Activated CD4-positive, alpha-beta T cell treated with anti-CD3 and anti-CD28 coated beads for 36 hours (primary cell): Measurements from ENCODE around the gene MTRF1L. TPM values are rescaled to one million over a fixed set of nuclear protein-coding genes. Genes with fewer than 3 reads are reported as not detected.
A peak's percentile ranks its signal among the peaks of the same experiment; 100 is the strongest.

Experiments used
- ATAC-seq: fragments of 200-7000 bp; cut with Tn5 transposase; one replicate; pipeline ENCODE4 v1.10.0; 2021; ENCODE audit warnings: mild to moderate bottlenecking, moderate library complexity
- CTCF ChIA-PET: fragments of 350-600 bp; sonication (Branson Sonifier 250); formaldehyde crosslinking; loops from one replicate; lab custom pipeline; 2021; ENCODE audit warnings: antibody characterized with exemption; lab: Charles Lee
- POLR2A ChIA-PET: fragments of 350-600 bp; sonication (Branson Sonifier 250); formaldehyde crosslinking; loops from one replicate; lab custom pipeline; 2021; ENCODE audit warnings: antibody characterized with exemption, inconsistent platforms; lab: Charles Lee
- DNase-seq: peaks from one replicate; pipeline ENCODE4 v3.0.0-alpha.2; 2020
- H3K27ac Mint-ChIP-seq: one replicate; pipeline ENCODE4 v1.8.0; 2021; ENCODE audit warnings: mixed read lengths
- H3K27me3 Mint-ChIP-seq: one replicate; pipeline ENCODE4 v1.8.0; 2021; ENCODE audit warnings: mixed read lengths
- H3K36me3 Mint-ChIP-seq: one replicate; pipeline ENCODE4 v1.8.0; 2021; ENCODE audit warnings: low read depth, mixed read lengths
- H3K4me1 Mint-ChIP-seq: one replicate; pipeline ENCODE4 v1.8.0; 2021; ENCODE audit warnings: mixed read lengths
- H3K4me3 Mint-ChIP-seq: one replicate; pipeline ENCODE4 v1.8.0; 2021; ENCODE audit warnings: mild to moderate bottlenecking, moderate library complexity, mixed read lengths
- H3K9me3 Mint-ChIP-seq: one replicate; pipeline ENCODE4 v1.8.0; 2021; ENCODE audit warnings: low read depth, mixed read lengths
- intact Hi-C, 2 experiments: fragments of 100-400 bp; cut with DNase I in 1 of 2; cut with micrococcal nuclease in 1 of 2; formaldehyde crosslinking; loops; one replicate each; pipeline versions ENCODE4 v1.14.2 to v1.15.1; 2022 to 2024; cut with DNase I, micrococcal nuclease
- total RNA-seq, 2 experiments: library from RNA; stranded (reverse); gene quantifications; one replicate each; pipeline ENCODE4 v1.2.3, GENCODE V29; 2021

Gene MTRF1L
- total RNA-seq, 2 experiments from 2014 or later: 16.8 to 19.9 TPM

DNA sequence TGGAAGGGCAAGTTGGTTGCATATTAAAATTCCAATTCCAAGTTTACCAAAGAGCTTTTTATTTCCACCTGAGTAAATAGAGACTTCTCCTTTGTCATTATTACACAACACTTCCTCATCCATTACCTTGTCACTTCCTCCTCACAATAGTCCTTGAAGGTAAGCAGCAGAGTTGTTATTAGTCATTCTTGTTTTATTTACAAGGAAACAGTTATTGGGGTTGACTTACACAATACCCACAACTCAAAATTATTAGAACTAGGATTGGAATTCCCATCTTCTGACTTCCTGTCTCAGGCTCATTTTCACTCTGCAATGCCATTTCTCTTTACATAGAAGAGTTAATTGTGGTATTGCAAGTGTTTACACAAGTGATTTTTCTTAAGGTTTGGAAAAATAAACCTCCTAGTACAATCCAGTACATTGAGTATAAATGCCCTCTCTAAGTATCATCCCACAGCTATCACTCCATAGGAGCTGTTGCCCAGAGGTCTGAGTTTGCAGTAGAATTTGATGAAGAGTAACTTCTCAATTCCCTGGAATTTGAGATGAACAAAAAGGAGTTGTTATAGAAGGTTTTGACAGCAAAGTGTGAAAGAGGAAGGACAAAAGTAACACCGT is 28.9 kb upstream of the MTRF1L start:
- intact Hi-C loops: loop anchor here (5.0 kb wide), 2 partner anchors 281 to 481 kb away; no protein-coding TSS in a partner anchor
- H3K4me1 Mint-ChIP-seq: no peaks in the 10 kb centered on the region
- no peak overlapping the region for H3K27ac Mint-ChIP-seq
- no peaks in the 10 kb centered on the region for H3K9me3 Mint-ChIP-seq
- H3K27me3 Mint-ChIP-seq: peaks cover 20% of the 10 kb centered on the region
- no peak for DNase-seq
- ChIA-PET CTCF (interaction anchor here (0.7 to 1.1 kb wide), 3 partner anchors 20 to 618 kb away, joined by 3 to 5 read pairs (median 3); no protein-coding TSS in a partner anchor), POLR2A (no interaction called here)
- H3K4me3 Mint-ChIP-seq: no peak overlapping the region
- no peak for ATAC-seq
- no peaks in the 10 kb centered on the region for H3K36me3 Mint-ChIP-seq

DNA sequence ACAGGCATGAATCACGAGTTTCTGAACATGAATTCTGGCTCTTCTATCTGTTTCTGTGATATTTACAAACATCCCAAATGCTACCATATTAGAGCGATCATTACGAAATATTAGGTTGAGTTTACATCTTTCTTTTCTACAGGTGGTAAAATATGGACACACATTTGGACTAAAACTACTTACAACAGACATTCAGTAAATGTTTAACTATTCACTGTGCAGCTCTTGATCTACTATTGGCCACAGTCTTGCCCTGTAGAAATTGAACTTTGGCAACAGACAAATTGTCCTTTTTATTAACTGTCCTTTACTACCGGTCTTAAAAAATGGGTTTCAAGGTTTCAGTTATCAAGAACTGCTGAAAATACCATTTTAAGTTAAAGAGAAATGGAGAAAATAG is 26.5 kb upstream of the MTRF1L start:
- Mint-ChIP-seq H3K27me3 (peaks cover 25% of the 10 kb centered on the region), H3K36me3 (no peaks in the 10 kb centered on the region), H3K27ac (no peak overlapping the region), H3K4me3 (no peak overlapping the region), H3K9me3 (no peaks in the 10 kb centered on the region), H3K4me1 (no peaks in the 10 kb centered on the region)
- ATAC-seq: no peak
- no peak for DNase-seq
- CTCF ChIA-PET: interaction anchor here (1.0 kb wide), 1 partner anchor 1288 kb away, joined by 4 read pairs; no protein-coding TSS in a partner anchor
- POLR2A ChIA-PET: no interaction called here
- intact Hi-C loops: loop anchor here in 1 of 2 experiments (10.0 kb wide), 1 partner anchor 544 kb away; no protein-coding TSS in a partner anchor

DNA sequence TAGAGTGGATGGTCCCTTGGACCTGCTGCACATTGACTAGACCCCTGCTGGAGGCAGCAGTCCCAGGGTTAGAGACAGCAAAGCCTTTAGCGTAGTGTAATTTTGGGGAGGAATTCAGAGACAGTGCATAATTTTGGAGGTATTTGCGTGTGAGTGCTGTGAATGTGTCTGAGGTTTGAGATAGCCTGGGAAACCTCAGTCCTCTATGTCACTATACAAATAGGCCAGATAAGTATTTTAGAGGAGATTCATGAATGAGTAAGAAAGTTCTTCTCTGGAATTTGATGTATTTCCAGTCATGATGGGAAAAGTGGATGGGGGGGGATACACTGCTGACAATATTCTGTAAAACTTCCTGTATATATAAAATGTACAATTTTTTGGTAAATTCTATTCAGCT is 25.8 kb upstream of the MTRF1L start:
- intact Hi-C loops: loop anchor here in 1 of 2 experiments (10.0 kb wide), 1 partner anchor 543 kb away; no protein-coding TSS in a partner anchor
- Mint-ChIP-seq H3K27ac (no peak overlapping the region), H3K4me3 (no peak overlapping the region), H3K9me3 (no peaks in the 10 kb centered on the region), H3K36me3 (no peaks in the 10 kb centered on the region), H3K4me1 (no peaks in the 10 kb centered on the region), H3K27me3 (peaks cover 25% of the 10 kb centered on the region)
- DNase-seq (no peak), ATAC-seq (no peak)
- ChIA-PET CTCF (interaction anchor here (0.6 to 1.0 kb wide), 2 partner anchors 174 to 1289 kb away, joined by 3 to 4 read pairs; no protein-coding TSS in a partner anchor), POLR2A (no interaction called here)

DNA sequence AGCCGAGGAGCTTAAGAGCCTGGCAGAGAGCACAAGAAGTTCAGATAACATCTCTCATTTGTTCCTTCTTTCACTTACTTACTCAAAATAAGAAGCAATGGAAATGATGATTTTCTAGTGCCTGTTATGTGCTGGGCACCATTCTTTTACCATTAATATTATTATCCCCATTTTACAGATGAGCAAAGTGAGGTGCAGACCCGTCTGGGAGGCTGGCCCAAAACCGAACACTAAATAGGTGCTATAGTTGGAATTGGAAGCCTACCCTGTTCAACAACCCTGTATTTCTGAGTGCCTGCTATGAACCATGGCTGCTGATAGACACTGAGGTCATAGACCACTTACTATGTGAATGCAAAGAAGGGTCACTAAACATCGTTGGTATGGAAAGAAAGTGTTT is 25.0 kb upstream of the MTRF1L start:
- no peak for ATAC-seq
- POLR2A ChIA-PET: no interaction called here
- peaks cover 25% of the 10 kb centered on the region for H3K27me3 Mint-ChIP-seq
- intact Hi-C loops: loop anchor here in 1 of 2 experiments (10.0 kb wide), 1 partner anchor 543 kb away; no protein-coding TSS in a partner anchor
- no peak for DNase-seq
- CTCF ChIA-PET: interaction anchor here (1.5 kb wide), 1 partner anchor 80 kb away, joined by 4 read pairs; no protein-coding TSS in a partner anchor
- H3K4me1 Mint-ChIP-seq: no peaks in the 10 kb centered on the region
- no peaks in the 10 kb centered on the region for H3K9me3 Mint-ChIP-seq
- H3K27ac Mint-ChIP-seq: no peak overlapping the region
- no peak overlapping the region for H3K4me3 Mint-ChIP-seq
- H3K36me3 Mint-ChIP-seq: no peaks in the 10 kb centered on the region

DNA sequence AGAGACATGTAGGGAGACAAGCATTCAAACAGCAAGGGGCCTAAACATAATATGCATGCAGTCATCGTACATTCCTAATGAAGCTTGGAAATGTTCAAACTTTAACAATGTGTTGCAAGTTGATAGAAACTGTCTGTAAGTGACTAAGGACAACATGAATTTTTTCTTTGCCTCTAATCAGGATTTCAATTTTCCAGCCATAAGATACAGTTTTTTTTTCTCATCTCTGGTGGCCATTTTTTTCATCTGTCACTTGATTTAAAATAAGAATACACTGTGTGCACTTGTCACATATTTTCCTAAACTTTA is 22.2 kb upstream of the MTRF1L start:
- no peaks in the 10 kb centered on the region for H3K9me3 Mint-ChIP-seq
- POLR2A ChIA-PET: no interaction called here
- intact Hi-C loops: loop anchor here (1.0 to 10.0 kb wide), 6 partner anchors 41 to 540 kb away; partner anchors contain the start of gene FBXO5 (in 1 of the 2)
- H3K27ac Mint-ChIP-seq: no peak overlapping the region
- no peaks in the 10 kb centered on the region for H3K36me3 Mint-ChIP-seq
- H3K4me3 Mint-ChIP-seq: no peak overlapping the region
- ATAC-seq (no peak), DNase-seq (no peak)
- CTCF ChIA-PET: interaction anchor here (0.8 to 2.7 kb wide), 8 partner anchors 19 to 292 kb away, joined by 3 to 13 read pairs (median 4); no protein-coding TSS in a partner anchor
- H3K27me3 Mint-ChIP-seq: peaks cover 16% of the 10 kb centered on the region
- H3K4me1 Mint-ChIP-seq: no peaks in the 10 kb centered on the region

DNA sequence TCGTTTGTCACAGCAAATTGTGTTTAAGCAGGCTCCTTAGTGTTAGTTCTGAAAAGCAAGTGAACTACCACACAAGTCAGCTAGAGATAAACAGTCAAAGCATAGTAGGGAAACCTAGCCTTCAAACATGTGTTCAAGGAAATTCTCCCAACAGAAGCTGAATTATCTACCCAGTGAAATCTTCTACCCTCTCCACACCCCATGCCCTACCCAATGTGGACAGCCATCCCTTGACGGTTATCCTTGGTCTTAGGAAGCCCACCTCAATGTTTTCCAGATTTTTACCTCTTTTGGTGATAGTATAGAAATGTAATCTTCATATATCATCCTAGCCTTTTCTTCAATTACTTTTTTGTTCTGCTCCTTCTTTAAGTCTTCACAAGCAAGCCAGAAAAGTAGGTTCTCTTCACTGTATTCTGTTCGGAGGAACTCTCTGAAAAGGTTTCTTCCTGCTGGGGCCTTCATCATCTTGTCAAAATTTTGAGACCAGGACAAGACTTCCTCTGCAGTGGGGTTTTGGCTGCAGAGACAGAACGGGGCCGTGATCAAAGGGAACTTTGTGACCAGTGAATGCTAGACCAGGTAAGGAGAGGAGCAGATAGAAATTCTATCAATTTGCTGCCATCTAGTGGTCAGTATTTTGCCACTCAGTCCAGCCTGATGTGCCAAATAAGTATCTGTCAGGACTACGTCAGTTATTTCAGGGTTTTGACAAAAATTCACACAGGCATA is 21.6 kb upstream of the MTRF1L start:
- Mint-ChIP-seq H3K9me3 (no peaks in the 10 kb centered on the region), H3K36me3 (no peaks in the 10 kb centered on the region), H3K27me3 (peaks cover 19% of the 10 kb centered on the region), H3K4me1 (no peaks in the 10 kb centered on the region), H3K27ac (no peak overlapping the region), H3K4me3 (no peak overlapping the region)
- ChIA-PET CTCF (interaction anchor here (0.9 to 2.7 kb wide), 4 partner anchors 71 to 288 kb away, joined by 3 to 13 read pairs (median 4); no protein-coding TSS in a partner anchor), POLR2A (no interaction called here)
- ATAC-seq (peak; percentile 93), DNase-seq (peak; percentile 53)
- intact Hi-C loops: loop anchor here (1.0 to 10.0 kb wide), 6 partner anchors 41 to 539 kb away; partner anchors contain the start of gene FBXO5 (in 1 of the 2)

DNA sequence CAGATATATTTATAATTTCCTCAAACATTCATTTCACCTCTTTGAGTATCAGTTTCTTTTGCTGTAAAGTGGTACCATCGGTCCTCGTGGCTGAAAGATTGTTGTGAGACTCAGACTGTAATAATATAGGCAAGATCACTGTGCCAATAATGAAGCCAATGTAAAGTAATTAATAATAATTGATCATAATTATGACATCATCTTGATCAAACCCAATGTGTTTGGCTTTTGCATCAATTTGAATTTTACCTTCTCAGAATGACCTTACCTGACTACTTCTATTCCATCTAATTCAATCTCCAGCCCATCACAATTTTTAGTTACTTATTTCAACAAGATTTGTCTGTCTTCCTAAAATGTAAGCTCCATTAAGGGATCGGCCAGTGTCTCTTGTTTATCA is 15.8 kb upstream of the MTRF1L start:
- intact Hi-C loops: no loop called here
- no peak for DNase-seq
- no peak for ATAC-seq
- Mint-ChIP-seq H3K4me1 (no peaks in the 10 kb centered on the region), H3K27ac (no peak overlapping the region), H3K36me3 (no peaks in the 10 kb centered on the region), H3K9me3 (no peaks in the 10 kb centered on the region), H3K27me3 (peaks cover 11% of the 10 kb centered on the region), H3K4me3 (no peak overlapping the region)
- ChIA-PET POLR2A (no interaction called here), CTCF (no interaction called here)

DNA sequence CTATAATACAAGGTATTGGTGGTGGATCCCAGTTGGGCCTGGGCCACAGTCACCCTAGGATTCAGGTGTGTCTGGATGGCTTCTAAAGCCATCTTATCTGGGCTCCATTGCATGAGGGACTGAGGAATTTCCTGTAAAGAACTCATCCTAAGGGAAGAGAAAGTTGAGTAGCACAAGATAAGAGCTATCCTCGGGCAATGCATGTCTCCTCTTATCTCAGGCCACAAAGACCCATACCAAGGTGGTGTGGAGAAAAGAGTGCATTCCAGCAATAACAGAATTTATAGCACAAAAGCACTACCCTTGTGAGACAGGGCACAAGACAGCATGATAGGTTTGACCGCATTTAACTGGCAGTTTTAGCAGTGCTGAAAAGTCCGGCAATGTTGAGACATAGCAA is 14.3 kb upstream of the MTRF1L start:
- H3K27ac Mint-ChIP-seq: no peak overlapping the region
- ChIA-PET POLR2A (no interaction called here), CTCF (no interaction called here)
- peaks cover 12% of the 10 kb centered on the region for H3K27me3 Mint-ChIP-seq
- no peak overlapping the region for H3K4me3 Mint-ChIP-seq
- no peaks in the 10 kb centered on the region for H3K4me1 Mint-ChIP-seq
- DNase-seq (no peak), ATAC-seq (no peak)
- intact Hi-C loops: no loop called here
- H3K36me3 Mint-ChIP-seq: no peaks in the 10 kb centered on the region
- no peaks in the 10 kb centered on the region for H3K9me3 Mint-ChIP-seq

DNA sequence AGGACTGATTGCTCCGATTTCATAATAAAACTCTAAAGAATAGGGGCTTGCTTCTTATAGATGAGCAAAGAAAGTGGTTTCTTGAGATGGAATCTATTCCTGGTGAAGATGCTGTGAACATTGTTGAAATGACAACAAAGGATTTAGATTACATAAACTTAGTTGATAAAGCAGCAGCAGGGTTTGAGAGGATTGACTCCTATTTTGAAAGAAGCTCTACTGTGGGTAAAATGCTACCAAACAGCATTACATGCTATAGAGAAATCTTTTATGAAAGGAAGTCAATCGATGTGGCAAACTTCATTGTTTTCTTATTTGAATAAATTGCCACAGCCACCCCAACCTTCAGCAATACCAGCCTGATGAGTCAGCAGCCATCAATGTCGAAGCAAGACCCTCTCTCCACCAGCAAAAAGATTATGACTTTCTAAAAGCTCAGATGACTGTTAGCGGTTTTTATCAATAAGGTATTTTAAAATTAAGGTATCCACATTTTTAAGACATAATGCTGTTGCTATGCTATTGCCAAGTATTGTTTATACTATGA is 12.7 kb upstream of the MTRF1L start:
- POLR2A ChIA-PET: no interaction called here
- no peaks in the 10 kb centered on the region for H3K36me3 Mint-ChIP-seq
- intact Hi-C loops: no loop called here
- H3K27ac Mint-ChIP-seq: no peak overlapping the region
- DNase-seq (no peak), ATAC-seq (no peak)
- peaks cover 12% of the 10 kb centered on the region for H3K27me3 Mint-ChIP-seq
- no peak overlapping the region for H3K4me3 Mint-ChIP-seq
- no peaks in the 10 kb centered on the region for H3K4me1 Mint-ChIP-seq
- no peaks in the 10 kb centered on the region for H3K9me3 Mint-ChIP-seq
- CTCF ChIA-PET: no interaction called here

DNA sequence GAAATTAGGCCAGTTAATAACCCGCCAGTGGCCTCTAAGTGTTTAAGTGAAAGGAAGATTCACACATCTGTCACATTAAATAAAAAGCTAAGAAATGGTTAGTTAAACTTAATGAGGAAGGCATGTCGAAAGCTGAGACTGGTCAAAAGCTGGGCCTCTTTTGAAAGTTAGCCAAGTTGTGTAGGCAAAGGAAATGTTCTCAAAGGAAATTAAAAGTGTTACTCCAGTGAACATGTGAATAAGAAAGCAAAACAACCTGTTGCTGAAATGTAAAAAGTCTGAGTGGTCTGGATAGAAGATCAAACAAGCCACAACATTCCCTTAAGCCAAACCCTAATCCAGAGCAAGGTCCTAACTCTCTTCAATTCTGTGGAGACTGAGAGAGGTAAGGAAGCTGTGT is 10.9 kb upstream of the MTRF1L start:
- POLR2A ChIA-PET: no interaction called here
- no peaks in the 10 kb centered on the region for H3K4me1 Mint-ChIP-seq
- CTCF ChIA-PET: interaction anchor here (1.1 kb wide), 1 partner anchor 65 kb away, joined by 4 read pairs; no protein-coding TSS in a partner anchor
- peaks cover 9% of the 10 kb centered on the region for H3K27me3 Mint-ChIP-seq
- intact Hi-C loops: no loop called here
- H3K9me3 Mint-ChIP-seq: no peaks in the 10 kb centered on the region
- DNase-seq (no peak), ATAC-seq (no peak)
- no peak overlapping the region for H3K27ac Mint-ChIP-seq
- no peaks in the 10 kb centered on the region for H3K36me3 Mint-ChIP-seq
- no peak overlapping the region for H3K4me3 Mint-ChIP-seq

DNA sequence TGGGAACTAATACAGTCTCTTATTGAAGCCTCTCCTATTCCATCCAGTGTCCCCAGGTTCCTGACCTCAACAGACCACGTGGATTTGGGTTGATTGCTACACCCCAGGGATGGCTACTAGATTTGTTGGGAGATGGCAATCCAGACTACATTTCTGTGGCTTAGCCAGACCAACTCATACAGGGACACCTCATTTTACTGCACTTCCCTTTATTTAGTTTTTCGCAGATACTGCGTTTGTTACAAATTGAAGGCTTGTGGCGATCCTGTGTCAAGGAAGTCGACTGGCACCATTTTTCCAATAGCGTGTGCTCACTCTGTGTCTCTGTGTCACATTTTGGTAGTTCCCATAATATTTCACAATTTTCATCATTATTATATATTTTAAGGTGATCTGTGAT is 10.3 kb upstream of the MTRF1L start:
- no peak for DNase-seq
- Mint-ChIP-seq H3K36me3 (no peaks in the 10 kb centered on the region), H3K27ac (no peak overlapping the region), H3K4me3 (no peak overlapping the region), H3K27me3 (peaks cover 6% of the 10 kb centered on the region), H3K4me1 (no peaks in the 10 kb centered on the region), H3K9me3 (no peaks in the 10 kb centered on the region)
- ChIA-PET CTCF (interaction anchor here (1.1 kb wide), 1 partner anchor 65 kb away, joined by 4 read pairs; no protein-coding TSS in a partner anchor), POLR2A (no interaction called here)
- intact Hi-C loops: no loop called here
- ATAC-seq: no peak
